Measurements from ENCODE around the gene NTN1.
"Not testable (repeated sequence)": the region's sequence is repeated elsewhere in the genome, so short reads cannot be mapped to it uniquely, and the experiment has no call there.

The NTN1 gene

DNA sequence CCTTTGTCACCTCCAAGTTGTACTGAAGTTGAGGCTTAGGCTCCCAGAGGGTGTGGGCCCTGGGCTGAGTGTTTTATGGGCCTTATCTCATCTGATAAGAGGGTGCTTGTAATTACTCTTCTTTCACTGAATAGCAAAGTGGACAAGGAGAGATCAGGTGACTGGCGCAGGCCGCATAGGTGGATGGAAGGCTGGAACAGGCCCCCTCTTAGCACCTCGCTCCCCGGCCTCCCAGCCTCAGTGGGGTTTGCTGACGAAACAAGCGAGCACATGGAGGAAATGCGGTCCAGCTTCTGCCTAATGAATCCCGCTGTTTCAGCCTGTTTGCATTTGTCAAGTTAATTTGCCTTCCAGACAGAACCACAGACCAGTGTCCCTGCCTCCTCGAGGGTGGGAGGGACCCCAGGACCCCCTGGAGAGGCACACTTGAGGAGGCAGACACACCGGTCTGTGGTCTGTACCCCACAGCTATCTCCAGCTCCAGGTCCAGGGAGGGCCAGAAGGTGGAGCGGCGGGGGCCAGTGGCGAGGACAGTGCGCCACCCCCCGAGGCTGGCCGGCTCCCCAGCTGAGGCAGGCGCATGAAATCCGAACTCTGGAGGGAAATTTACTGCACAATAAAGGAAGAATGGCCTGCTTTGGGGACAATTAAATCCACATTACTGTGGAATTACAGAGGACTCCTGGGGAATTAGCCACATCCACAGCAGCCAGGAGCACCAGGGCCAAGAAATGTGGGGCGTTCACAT, 123.4 kb downstream of the NTN1 start:
- no peak for DNase-seq (ENCODE audit: low read depth, low spot score)

DNA sequence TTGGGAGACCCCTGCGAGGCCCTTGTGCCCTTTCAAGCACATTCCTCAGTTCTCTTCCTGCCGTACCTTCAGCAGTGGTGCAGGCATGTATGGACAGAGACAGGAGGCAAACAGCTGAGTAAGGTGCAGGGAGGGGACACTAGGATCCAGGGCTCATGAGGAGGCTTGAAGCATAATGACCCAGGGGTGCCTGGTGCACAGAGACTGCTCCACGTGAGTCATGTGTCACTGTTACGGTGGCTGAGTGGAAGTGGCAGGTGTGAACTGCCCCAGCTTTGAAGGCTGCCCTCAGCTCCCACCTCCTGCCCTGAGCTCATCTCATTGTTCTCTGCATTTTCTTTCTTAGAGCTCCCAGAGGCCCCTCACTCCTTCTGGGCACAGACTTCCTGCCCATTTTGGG, 124.8 kb downstream of the NTN1 start:
- H3K27ac ChIP-seq, result no peak overlapping the region
- DNase-seq (ENCODE audit: low read depth, low spot score), result no peak

More for the DNA sequence above, 123.4 kb downstream of the NTN1 start:
- no peak overlapping the region for H3K27ac ChIP-seq

DNA sequence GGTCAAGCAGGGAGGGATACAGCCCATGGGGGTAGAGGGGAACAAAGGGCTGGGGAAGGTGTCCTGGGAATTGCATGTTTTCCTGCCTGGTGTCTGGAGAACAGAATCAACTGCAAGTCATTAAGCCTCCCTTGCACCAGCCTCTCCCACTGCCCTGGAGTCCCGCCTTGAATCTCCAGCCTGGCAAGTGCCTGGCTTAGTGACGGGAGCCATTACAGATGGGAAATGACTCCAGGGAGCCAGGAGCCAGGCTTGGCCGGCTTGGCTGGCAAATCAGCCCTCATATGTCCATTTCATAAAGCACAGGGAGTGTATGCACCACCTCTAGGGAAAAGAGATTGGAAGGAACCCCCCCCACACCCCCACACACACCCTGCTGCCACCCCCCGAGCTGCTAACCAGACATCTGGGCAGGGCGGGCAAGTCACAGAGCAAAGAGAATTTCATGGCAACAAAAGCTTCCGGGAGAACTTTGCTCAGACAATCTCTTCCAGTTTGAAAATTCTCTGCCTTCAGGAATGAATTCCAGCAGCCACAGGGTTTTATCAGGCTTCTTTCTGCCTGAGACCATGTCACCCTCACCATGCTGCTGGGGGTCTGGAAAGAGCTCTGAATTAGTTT, 127.7 kb downstream of the NTN1 start:
- no peak for DNase-seq (ENCODE audit: low read depth, low spot score)
- no peak overlapping the region for H3K27ac ChIP-seq

DNA sequence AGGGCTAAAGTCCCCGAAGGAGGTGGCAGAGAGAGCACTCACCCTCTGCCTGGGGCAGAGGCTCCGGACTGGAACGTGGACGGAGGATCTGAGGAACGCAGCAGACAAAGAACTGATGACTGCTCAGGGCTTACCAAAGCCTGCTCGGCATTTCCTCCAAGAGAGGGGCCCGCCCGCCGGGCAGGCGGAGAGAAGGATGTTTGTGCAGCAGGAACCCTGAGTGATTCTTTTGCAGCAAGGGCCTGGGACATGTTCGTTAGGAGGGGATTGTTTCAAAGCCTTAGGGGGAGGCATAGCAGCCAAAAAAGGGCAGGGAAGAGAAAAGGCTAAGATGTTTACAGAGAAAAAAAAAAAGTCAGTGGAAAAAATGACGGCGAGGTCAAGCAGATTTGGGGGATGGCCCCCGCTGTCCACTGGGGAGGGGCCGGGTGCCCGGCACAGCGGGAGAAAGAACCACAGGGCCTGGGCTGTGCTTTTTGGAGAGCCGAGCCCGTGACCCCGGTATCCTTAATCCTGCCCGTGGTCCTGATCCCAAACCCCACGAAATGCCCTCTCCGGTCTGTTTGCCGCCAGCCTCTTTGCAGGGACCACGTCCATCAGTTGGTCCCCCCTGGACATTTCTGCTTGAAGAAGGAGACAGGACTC, 129.3 kb downstream of the NTN1 start:
- no peak overlapping the region for H3K27ac ChIP-seq
- no peak for DNase-seq (ENCODE audit: low read depth, low spot score)

DNA sequence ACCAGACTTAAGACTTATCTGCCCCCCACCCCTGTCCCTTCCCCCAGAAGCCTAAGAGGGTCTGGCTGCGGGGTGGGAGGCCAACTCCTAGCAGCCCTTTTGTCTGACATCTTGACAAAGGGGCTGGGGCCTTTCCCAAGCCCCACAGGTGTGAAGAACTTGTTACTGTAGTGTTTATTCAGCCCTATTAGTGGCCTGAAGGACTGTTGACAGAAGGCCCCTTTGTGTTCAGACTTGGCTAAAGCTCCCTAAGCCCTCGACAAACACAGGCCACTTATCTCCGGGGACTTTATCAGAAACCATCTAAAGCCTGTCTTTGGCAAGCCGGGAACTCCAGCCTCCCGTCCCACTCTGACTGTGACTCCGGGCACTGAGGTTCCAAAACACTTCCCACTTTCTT, 129.8 kb downstream of the NTN1 start:
- H3K27ac ChIP-seq, result no peak overlapping the region
- no peak for DNase-seq (ENCODE audit: low read depth, low spot score)

DNA sequence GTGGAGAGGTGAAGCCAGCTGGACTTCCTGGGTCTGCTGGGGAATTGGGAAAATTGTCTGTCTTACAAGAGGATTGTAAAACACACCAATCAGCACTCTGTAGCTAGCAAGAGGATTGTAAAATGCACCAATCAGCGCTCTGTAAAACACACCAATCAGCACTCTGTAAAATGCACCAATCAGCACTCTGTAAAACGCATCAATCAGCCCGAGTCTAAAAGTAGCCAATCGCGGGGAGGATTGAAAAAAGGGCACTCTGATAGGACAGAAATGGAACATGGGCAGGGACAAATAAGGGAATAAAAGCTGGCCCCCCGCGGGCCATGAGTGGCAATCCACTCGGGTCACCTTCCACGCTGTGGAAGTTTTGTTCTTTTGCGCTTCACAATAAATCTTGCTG, 130.4 kb downstream of the NTN1 start:
- DNase-seq (ENCODE audit: low read depth, low spot score); H3K27ac ChIP-seq: not testable (repeated sequence)

DNA sequence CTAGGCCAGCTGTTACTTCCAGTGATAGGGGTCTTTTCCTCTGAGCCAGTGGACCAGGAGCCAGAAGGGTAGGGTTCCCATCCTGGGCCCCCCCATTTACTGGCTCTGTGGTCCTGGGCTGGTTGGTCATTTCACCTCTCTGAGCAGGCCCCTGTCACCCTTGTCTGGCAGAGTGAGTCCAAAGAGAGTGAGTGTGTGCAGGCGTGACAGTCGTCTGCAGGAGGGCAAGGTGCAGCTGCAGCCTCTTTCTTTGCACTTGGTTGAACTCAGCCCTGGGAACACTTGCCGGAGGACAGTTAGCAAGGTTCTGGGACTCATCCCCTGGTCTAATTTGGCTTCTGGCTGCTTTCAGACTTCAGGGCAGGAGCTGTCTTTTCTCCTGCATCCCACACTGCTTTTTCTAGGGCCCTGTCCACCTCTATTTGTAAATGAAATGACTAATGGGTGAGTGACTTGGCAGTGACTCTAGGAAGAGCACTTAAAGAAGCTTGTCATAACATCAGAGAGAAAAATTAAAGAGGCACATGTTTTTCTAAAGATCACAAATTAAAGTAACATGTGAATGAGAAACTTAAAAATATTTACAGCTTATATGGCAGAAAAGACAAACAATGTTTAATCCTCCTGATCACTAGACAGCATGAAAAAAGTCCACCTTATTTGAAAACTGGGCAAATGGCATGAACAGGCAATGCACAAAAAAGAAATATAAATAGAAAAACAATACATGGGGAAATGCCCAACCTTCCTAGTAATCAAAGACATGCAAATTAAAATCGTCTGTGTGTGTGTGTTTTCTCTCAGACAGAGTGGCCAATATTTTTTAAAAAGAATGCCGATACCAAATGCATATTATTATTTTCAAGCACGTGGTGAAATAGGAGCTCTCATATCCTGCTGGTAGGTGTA, 137.5 kb downstream of the NTN1 start:
- no peak overlapping the region for H3K27ac ChIP-seq
- no peak for DNase-seq (ENCODE audit: low read depth, low spot score)

DNA sequence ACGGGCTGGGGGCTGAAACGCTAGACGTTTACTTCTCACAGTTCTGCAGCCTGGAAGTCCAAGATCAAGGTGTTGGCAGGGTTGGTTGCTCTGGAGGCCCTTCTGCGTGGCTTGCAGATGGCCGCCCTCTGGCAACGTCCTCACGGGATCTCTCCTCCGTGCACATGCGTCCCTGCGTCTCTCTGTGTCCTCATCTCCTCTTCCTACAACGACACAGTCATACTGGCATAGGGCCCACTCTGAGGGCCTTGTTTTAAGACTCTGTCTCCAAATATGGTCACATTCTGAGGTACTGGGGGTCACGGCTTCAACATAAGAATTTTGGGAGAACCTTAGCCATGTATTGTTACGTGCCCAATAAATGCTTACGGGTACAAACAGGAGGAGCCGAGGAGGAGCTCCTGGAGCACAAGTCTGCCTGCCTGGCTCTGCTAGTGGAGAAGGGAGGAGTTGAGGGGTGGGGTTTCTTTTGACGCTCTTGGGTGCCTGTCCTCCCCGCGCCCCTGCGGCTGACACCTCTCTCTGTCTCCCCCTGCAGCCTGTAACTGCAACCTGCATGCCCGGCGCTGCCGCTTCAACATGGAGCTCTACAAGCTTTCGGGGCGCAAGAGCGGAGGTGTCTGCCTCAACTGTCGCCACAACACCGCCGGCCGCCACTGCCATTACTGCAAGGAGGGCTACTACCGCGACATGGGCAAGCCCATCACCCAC, 141.1 kb downstream of the NTN1 start:
- peak overlapping the region; percentile 26 for H3K27ac ChIP-seq
- no peak for DNase-seq (ENCODE audit: low read depth, low spot score)

DNA sequence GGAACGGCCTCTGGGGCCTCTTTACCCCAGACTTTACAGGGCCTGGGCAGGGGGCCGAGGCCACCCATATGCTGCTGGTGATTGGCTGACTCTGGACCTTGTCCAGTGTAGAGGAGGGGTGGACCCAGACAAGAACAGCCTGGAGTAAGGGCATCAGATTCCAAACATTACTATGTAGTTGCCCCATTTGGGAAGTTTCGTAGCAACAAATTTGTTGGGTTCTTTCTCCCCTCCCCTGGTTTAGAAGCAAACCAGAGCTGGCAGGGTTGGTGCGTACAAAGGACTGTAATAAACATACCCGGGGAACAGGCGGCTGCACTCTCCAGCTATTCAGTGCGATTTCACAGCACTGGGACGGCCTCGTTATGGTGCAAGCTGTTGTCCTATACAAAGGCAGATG, 145.5 kb downstream of the NTN1 start:
- DNase-seq (ENCODE audit: low read depth, low spot score), result no peak
- no peak overlapping the region for H3K27ac ChIP-seq

DNA sequence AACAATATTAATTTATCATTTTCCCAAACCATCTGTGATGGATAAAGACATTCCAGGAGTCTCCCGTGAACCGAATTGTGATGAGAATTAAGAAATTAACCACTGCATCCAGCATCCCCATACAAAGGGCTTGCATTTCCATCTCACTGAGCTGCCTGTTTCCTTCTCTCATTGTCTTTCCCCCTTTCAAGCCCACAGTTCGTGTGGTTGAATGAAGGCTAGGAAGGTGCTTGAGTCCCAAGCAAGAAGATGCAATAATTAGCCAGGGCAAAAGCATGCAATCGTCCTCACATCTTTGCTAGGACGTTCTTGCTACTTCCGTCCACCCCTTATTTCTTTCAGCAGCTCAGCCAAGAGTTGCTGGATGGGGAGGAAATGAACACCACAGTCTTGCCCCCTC, 146.1 kb downstream of the NTN1 start:
- DNase-seq (ENCODE audit: low read depth, low spot score), result no peak
- H3K27ac ChIP-seq, result no peak overlapping the region

DNA sequence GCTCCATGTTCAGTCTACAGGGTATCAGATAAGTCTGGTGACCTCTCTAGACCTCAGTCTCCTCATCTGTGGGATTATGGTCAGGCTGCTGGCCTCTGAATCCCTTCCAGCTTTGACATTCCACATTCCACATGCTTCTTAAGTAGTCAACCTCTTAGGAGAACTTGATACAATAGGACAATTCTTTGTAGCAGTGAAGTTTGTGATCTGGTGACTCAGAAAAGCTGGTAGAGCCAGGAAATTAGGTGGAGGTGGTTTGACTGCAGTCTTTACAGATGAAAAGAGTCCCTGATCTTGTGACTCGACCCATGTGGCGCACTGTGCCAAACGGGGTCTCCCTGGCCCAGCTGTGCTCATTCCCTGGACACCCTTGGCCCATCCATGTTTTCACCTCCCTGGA, 147.8 kb downstream of the NTN1 start:
- DNase-seq (ENCODE audit: low read depth, low spot score), result no peak
- no peak overlapping the region for H3K27ac ChIP-seq

DNA sequence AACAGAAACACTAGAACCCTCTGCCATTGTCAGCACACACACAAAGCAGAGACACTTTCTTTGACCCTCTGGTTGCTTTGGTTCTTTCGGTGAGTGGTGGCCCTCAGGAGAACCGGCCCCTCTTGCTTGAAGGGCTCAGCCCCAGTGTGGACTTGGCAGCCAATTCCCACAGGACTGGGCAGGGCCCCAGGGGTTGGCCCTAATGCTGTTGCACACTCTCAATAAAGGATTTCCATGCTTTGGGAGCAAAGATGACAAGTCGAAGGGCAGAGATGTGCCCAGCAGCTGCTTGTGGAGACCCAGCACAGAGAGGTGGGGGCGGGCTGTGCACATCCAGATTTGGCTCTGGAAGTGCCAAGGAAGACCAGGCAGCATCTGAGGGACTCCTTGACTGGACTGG, 149.0 kb downstream of the NTN1 start:
- no peak overlapping the region for H3K27ac ChIP-seq
- no peak for DNase-seq (ENCODE audit: low read depth, low spot score)

DNA sequence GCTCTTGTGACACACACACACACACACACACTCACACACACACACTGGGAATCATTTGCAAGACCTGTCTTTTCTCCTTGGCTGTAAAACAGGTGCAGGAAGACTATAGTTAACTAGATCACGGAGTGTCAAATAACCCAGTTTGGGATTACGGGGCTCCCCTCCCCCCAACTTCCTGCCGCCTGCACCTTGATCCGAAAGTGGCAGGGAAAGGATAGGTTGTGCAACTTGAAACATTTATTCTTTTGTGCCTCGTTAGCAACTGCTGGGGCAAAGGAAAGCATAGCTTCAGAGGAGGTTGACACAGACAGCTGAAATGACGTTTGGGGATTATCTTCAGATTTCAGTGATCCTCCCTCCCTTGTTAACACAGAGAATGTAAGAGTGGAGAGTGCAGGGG, 149.5 kb downstream of the NTN1 start:
- H3K27ac ChIP-seq, result no peak overlapping the region
- no peak for DNase-seq (ENCODE audit: low read depth, low spot score)

DNA sequence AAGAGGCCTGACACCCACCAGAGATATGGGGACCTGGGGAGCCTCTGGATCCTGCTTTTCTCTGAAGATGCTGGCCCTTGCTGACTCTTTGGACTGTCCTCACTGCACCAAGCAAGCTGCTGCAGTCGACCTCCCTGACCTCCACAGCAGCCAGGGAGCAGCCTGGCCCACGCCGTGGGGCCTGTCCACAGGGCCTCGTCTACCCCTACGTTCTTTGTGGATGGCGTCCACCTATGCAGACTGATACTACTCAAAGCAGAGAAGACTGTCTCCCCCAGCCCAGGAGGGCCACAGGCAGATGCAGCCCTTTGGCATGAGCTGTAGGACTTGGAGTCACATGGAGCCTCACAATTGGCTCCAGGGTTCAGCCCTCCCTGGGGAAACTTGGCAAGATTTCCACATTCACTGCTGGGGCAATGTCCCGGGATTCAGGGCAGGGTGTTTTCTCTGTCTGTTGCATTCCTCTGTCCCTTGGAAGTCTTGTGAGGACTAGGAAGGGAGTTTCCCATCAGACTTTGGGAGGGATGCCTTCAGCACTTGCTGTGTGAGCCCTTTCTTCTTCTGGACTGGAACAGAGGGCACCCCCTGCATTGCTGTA, 152.2 kb downstream of the NTN1 start:
- H3K27ac ChIP-seq, result no peak overlapping the region

DNA sequence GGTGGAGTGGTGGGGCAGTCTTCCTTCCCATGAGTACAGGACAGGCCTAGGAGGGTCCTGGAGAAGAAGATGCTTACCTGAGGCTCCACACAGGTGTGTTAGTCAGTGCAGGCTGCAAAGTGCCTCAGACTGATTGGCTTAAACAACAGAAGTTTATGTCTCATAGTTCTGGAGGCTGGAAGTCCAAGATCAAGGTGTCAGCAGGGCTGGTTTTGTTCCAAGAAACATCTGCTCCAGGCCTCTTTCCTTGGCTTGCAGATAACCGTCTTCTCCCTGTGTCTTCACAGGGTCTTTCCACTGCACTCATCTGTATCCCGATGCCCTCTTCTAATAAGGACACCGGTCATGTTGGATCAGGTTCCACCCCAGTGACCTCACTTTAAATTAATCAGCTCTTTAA, 153.0 kb downstream of the NTN1 start:
- no peak for DNase-seq (ENCODE audit: low read depth, low spot score)
- H3K27ac ChIP-seq, result no peak overlapping the region

More for the DNA sequence above, 152.2 kb downstream of the NTN1 start:
- DNase-seq (ENCODE audit: low read depth, low spot score), result no peak

DNA sequence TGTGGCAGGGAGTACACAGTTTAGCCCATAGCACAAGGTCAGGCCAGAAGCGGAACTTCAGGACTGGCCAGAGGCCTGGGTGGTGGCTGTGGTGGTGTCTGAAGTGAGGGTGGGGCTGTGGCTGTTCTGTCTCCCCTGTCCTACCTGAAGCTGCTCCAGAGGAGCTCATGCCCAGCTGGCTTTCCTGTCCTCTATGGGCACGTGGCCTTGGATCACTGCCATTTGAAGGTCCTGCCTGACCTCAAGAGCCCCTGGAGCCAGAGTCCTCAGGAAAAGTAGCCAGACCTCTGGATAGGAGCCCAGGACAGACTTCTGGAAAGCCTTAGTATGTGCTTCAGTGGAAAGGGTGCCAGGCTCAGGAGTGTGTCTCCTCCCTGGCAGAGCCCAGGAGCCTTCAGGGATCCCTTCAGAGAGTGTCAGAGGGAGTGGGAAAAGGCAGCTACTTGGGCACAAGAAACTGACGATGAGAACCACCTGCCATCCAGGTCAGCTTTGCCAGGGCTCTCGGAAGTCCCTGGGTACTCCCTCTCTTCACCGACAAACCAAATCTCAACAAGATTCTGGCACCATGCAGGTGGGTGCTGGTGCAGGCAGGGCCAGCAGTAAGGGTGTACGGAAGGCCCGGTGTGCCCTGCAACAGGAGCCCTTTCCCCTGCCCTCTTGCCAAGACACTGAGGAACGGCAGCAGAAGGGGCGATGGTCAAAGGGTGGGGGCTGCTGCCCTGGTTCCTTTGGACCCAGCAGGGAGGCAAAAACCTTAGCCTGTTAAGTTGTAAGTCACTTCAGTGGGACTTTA, 153.7 kb downstream of the NTN1 start:
- no peak for DNase-seq (ENCODE audit: low read depth, low spot score)

DNA sequence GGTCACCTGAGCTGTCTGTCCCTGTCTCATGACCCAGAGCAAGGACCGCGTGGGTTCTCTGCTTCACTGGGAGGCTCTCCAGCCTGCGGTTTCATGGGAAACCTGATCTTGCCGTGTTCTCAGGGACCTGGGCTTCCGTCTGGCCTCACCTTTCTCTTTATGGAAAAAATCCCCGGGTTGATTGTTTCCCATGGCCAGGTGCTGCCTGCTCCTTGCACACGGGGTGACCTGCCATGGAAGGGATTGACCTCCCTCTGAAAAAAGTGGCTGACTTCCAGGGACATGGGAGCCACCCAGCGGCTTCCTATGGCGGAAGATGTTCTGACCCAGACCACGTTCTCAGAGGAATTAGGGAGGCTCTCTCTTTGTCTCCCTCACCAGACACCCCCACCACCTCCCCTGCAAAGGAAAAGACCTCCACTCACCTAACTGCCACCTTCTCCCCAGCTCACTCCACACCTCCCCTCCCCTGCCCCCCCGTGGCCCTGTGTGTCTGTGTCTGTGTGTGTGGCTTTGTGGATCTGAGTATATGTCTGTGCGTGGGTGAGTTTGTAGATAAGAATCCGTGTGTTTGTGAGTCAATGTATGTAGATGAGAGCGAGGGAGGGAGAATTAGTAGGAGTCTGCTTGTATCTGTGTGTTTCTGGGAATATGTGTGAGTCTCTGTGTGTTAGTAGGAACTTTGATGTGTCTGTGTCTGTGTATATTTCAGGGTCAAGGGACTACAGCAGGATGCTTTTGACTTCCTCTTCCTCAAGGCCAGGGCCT, 154.6 kb downstream of the NTN1 start:
- H3K27ac ChIP-seq, result no peak overlapping the region
- DNase-seq (ENCODE audit: low read depth, low spot score), result no peak

More for the DNA sequence above, 153.7 kb downstream of the NTN1 start:
- H3K27ac ChIP-seq, result no peak overlapping the region

DNA sequence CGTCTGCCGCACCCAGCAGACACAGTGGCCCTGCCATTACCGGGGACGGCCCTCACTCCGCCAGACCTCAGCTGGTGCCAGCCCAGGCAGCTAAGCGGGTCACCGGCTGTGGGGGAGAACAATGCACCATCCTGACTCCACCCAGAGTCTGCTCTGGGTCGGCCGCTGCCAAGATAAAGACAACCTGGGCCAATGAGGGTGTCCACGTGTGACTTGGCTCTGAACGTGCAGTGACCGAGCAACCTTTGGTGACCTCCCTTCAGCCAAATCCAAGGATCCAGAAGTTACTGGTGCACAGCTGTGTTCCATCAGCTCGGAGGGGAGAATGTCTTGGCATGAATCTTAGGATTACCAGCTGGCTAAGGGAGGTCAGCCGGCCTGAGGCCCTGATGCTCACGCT, 155.9 kb downstream of the NTN1 start:
- DNase-seq (ENCODE audit: low read depth, low spot score), result no peak
- no peak overlapping the region for H3K27ac ChIP-seq

All from epithelial cell of prostate (primary cell).